ENCODE data around the gene PRICKLE2.

DNA sequence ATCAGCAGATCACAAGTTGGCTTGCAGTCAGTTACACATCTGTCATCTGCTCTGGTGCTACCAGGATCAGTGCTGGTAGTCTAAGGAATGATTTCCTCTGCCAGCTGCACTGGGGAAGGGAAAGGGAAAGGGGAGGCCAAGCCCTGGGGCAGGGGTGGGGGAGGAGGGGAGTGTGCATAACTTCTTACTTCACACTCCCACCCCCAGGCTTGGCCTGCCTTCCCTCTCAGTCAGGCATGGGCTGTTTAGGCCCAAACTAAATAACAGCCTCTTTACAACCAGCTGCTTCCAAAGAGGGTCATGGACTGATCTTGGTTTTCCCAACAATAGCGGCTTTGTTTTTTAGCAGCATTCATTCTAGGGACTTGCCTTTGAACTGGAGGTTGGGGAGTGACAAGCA lies 115.8 kb downstream of the PRICKLE2 start:
- TF ChIP-seq POLR2AphosphoS5 (IDR thresholded peaks at IDR 0.05) (no peak), POLR2A (IDR thresholded peaks at IDR 0.05; ENCODE audit: low read depth) (no peak)
- TF ChIP-seq, protein P1, sequence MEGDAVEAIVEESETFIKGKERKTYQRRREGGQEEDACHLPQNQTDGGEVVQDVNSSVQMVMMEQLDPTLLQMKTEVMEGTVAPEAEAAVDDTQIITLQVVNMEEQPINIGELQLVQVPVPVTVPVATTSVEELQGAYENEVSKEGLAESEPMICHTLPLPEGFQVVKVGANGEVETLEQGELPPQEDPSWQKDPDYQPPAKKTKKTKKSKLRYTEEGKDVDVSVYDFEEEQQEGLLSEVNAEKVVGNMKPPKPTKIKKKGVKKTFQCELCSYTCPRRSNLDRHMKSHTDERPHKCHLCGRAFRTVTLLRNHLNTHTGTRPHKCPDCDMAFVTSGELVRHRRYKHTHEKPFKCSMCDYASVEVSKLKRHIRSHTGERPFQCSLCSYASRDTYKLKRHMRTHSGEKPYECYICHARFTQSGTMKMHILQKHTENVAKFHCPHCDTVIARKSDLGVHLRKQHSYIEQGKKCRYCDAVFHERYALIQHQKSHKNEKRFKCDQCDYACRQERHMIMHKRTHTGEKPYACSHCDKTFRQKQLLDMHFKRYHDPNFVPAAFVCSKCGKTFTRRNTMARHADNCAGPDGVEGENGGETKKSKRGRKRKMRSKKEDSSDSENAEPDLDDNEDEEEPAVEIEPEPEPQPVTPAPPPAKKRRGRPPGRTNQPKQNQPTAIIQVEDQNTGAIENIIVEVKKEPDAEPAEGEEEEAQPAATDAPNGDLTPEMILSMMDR (IDR thresholded peaks at IDR 0.05): no peak

Measured in esophagus muscularis mucosa (tissue), 3 donors.